ENCODE measurements around the gene ARG2. TPM values are rescaled to one million over a fixed set of nuclear protein-coding genes. Genes with fewer than 3 reads are reported as not detected.
A peak's percentile ranks its signal among the peaks of the same experiment; 100 is the strongest.

ARG2 gene
- polyA plus RNA-seq, 3 donors = 0.13 to 0.46 (median 0.33) TPM

DNA sequence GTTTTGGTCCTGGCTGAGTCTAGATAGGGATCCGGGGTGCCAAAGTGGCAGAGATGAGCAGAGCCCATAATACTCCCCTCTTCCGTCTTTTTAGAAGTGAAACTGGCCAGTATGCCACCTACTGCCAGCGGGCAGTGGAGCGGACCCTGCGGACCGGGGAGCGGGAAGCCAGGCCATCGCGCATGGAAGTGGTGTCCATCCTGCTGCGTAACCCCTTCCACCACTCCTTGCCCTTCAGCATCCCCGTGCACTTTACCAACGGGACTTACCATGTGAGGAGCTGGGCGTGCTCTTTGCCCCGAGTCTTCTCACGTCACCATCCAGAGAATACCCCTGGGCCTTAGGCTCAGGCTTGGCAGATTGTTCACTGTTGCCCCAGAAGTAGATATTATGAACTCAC is 40.7 kb upstream of the ARG2 start:
- Histone ChIP-seq H3K36me3 (replicated peaks in 1 of 2; ENCODE audit: control insufficient read depth in 1 of 2, insufficient read depth in 2 of 2, low read length in 2 of 2) (no peaks in the 10 kb centered on the region), H4K20me1 (ENCODE audit: insufficient read depth, low read length) (no peaks in the 10 kb centered on the region), H3K4me1 (ENCODE audit: control insufficient read depth in 1 of 2, insufficient read depth in 2 of 2, low read length in 2 of 2) (no peaks in the 10 kb centered on the region), H2AFZ (ENCODE audit: insufficient read depth, low read depth, low read length, poor library complexity, severe bottlenecking) (no peak overlapping the region), H3K79me2 (ENCODE audit: insufficient read depth, low read length) (no peaks in the 10 kb centered on the region), H3K9me3 (replicated peaks in 1 of 2; ENCODE audit: control insufficient read depth in 1 of 2, insufficient read depth in 1 of 2, low read length in 2 of 2) (no peaks in the 10 kb centered on the region), H3K9ac (ENCODE audit: insufficient read depth, low read length, poor library complexity, severe bottlenecking) (no peak overlapping the region), H3K27ac (ENCODE audit: low read depth in 1 of 2, low read length in 2 of 2) (no peak overlapping the region), H3K4me2 (replicated peaks; ENCODE audit: extremely low read depth, low read length, poor library complexity, severe bottlenecking) (no peak overlapping the region), H3K4me3 (replicated peaks in 1 of 3; ENCODE audit: low read depth in 2 of 3, low read length in 3 of 3) (no peak overlapping the region), H3K27me3 (ENCODE audit: control insufficient read depth in 2 of 2, insufficient read depth in 2 of 2, low read length in 2 of 2) (no peaks in the 10 kb centered on the region)
- no peak for DNase-seq
- Mint-ChIP-seq H3K27ac (no peak overlapping the region), H3K9me3 (no peaks in the 10 kb centered on the region), H3K4me1 (peaks cover 7% of the 10 kb centered on the region), H3K4me3 (no peak overlapping the region), H3K27me3 (ENCODE audit: low read depth in 3 of 3) (peaks cover 0 to 8% (median 2%) of the 10 kb centered on the region in 3 donors), H3K36me3 (no peaks in the 10 kb centered on the region)
- intact Hi-C loops (cut with micrococcal nuclease) = no loop called here
- TF ChIP-seq, protein P1, sequence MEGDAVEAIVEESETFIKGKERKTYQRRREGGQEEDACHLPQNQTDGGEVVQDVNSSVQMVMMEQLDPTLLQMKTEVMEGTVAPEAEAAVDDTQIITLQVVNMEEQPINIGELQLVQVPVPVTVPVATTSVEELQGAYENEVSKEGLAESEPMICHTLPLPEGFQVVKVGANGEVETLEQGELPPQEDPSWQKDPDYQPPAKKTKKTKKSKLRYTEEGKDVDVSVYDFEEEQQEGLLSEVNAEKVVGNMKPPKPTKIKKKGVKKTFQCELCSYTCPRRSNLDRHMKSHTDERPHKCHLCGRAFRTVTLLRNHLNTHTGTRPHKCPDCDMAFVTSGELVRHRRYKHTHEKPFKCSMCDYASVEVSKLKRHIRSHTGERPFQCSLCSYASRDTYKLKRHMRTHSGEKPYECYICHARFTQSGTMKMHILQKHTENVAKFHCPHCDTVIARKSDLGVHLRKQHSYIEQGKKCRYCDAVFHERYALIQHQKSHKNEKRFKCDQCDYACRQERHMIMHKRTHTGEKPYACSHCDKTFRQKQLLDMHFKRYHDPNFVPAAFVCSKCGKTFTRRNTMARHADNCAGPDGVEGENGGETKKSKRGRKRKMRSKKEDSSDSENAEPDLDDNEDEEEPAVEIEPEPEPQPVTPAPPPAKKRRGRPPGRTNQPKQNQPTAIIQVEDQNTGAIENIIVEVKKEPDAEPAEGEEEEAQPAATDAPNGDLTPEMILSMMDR (IDR thresholded peaks at IDR 0.05) = no peak
- 80% methylated on average over 8 of the region's 15 CpGs for WGBS (ENCODE audit: insufficient coverage)

DNA sequence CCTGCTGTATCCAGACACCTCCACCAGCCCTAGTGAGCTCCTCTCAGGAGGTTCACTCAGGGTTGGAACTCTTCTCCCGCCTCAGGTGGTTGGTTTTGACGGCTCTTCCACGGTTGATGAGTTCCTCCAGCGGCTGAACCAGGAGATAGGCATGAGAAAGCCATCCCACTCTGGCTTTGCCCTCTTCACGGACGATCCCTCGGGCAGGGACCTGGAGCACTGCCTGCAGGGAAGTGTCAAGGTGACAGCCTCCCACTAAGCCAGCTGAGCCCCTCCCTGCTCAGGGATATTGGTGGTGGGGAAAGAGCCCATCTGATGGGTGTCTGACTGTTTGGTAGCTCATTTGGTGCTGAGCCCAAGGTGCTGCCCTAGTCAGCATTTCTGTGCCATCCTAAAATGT is 40.1 kb upstream of the ARG2 start:
- Mint-ChIP-seq H3K4me3 (no peak overlapping the region), H3K9me3 (no peaks in the 10 kb centered on the region), H3K36me3 (no peaks in the 10 kb centered on the region), H3K4me1 (peaks cover 7% of the 10 kb centered on the region), H3K27me3 (ENCODE audit: low read depth in 3 of 3) (peaks cover 0 to 8% (median 2%) of the 10 kb centered on the region in 3 donors), H3K27ac (peak overlapping the region in 1 of 7 donors; percentile 12)
- intact Hi-C loops (cut with micrococcal nuclease) = loop anchor here (5.0 kb wide), 2 partner anchors 88 to 128 kb away; no protein-coding TSS in a partner anchor
- Histone ChIP-seq H3K9me3 (replicated peaks in 1 of 2; ENCODE audit: control insufficient read depth in 1 of 2, insufficient read depth in 1 of 2, low read length in 2 of 2) (no peaks in the 10 kb centered on the region), H4K20me1 (ENCODE audit: insufficient read depth, low read length) (no peaks in the 10 kb centered on the region), H3K36me3 (replicated peaks in 1 of 2; ENCODE audit: control insufficient read depth in 1 of 2, insufficient read depth in 2 of 2, low read length in 2 of 2) (no peaks in the 10 kb centered on the region), H3K4me3 (replicated peaks in 1 of 3; ENCODE audit: low read depth in 2 of 3, low read length in 3 of 3) (no peak overlapping the region), H3K9ac (ENCODE audit: insufficient read depth, low read length, poor library complexity, severe bottlenecking) (no peak overlapping the region), H3K79me2 (ENCODE audit: insufficient read depth, low read length) (no peaks in the 10 kb centered on the region), H3K27ac (ENCODE audit: low read depth in 1 of 2, low read length in 2 of 2) (no peak overlapping the region), H3K4me2 (replicated peaks; ENCODE audit: extremely low read depth, low read length, poor library complexity, severe bottlenecking) (no peak overlapping the region), H3K27me3 (ENCODE audit: control insufficient read depth in 2 of 2, insufficient read depth in 2 of 2, low read length in 2 of 2) (no peaks in the 10 kb centered on the region), H2AFZ (ENCODE audit: insufficient read depth, low read depth, low read length, poor library complexity, severe bottlenecking) (no peak overlapping the region), H3K4me1 (ENCODE audit: control insufficient read depth in 1 of 2, insufficient read depth in 2 of 2, low read length in 2 of 2) (no peaks in the 10 kb centered on the region)
- TF ChIP-seq, protein P1 (IDR thresholded peaks at IDR 0.05) = no peak
- WGBS (ENCODE audit: insufficient coverage) = 96% methylated on average over 4 of the region's 7 CpGs
- DNase-seq = no peak
